Measurements from ENCODE around the gene PRSS50. TPM values are rescaled to one million over a fixed set of nuclear protein-coding genes. Genes with fewer than 3 reads are reported as not detected.

The PRSS50 gene
- total RNA-seq, 1 experiment from 2014 or later: not detected

- Histone ChIP-seq H3K27ac (ENCODE audit: low read depth, low read length) (no peak overlapping the region), H3K4me2 (ENCODE audit: low read length) (no peak overlapping the region), H3K9me3 (ENCODE audit: control insufficient read depth in 1 of 2, insufficient read depth in 1 of 2, low read depth in 1 of 2, low read length in 2 of 2) (no peaks in the 10 kb centered on the region), H2AFZ (ENCODE audit: low read depth, low read length, poor library complexity, severe bottlenecking) (no peak overlapping the region), H3K36me3 (ENCODE audit: control insufficient read depth in 1 of 2, insufficient read depth in 2 of 2, low read length in 2 of 2) (no peaks in the 10 kb centered on the region), H3K79me2 (ENCODE audit: insufficient read depth, low read length) (no peaks in the 10 kb centered on the region), H3K4me3 (replicated peaks in 1 of 2; ENCODE audit: low read depth in 1 of 2, low read length in 2 of 2) (no peak overlapping the region), H3K9ac (ENCODE audit: low read length) (no peak overlapping the region), H3K4me1 (ENCODE audit: control insufficient read depth in 1 of 2, insufficient read depth in 2 of 2, low read length in 2 of 2) (no peaks in the 10 kb centered on the region), H3K27me3 (ENCODE audit: insufficient read depth, low read length) (no peaks in the 10 kb centered on the region), H4K20me1 (ENCODE audit: insufficient read depth) (no peaks in the 10 kb centered on the region), H3K9me2 (ENCODE audit: insufficient read depth) (no peaks in the 10 kb centered on the region)
- BruUV-seq (replicated peaks): no TSS peak
- ChIA-PET RAD21 (ENCODE audit: low non-redundant PET in 1 of 2, low total read pairs in 2 of 2, uncharacterized antibody in 2 of 2, unreplicated experiment in 2 of 2) (no interaction called here), POLR2A (no interaction called here), CTCF (interaction anchor here (0.6 to 0.7 kb wide), 2 partner anchors 19 to 174 kb away, joined by 3 read pairs; no protein-coding TSS in a partner anchor)
- TF ChIP-seq FOSL1 (IDR thresholded peaks at IDR 0.05; ENCODE audit: low read depth) (no peak), EZH2phosphoT487 (IDR thresholded peaks at IDR 0.05; ENCODE audit: borderline replicate concordance) (no peak), RAD21 (IDR thresholded peaks at IDR 0.05; ENCODE audit: low read depth) (no peak), SIN3A (IDR thresholded peaks at IDR 0.05; ENCODE audit: low read depth) (no peak), POLR2A (IDR thresholded peaks at IDR 0.05; ENCODE audit: borderline replicate concordance, extremely low read depth, insufficient read depth, insufficient read length) (no peak), ATF3 (IDR thresholded peaks at IDR 0.05) (no peak), CEBPB (IDR thresholded peaks at IDR 0.05; ENCODE audit: low read depth) (no peak), ZFX (IDR thresholded peaks at IDR 0.05) (no peak), ZNF274 (IDR thresholded peaks at IDR 0.05; ENCODE audit: low read depth, low read length) (no peak), SRF (IDR thresholded peaks at IDR 0.05; ENCODE audit: low read depth) (no peak), CBX3 (IDR thresholded peaks at IDR 0.05; ENCODE audit: low read depth) (no peak)
- no peak for DNase-seq (ENCODE audit: low read depth, low spot score)
- ATAC-seq: no peak
- intact Hi-C loops (cut with micrococcal nuclease): no loop called here
Observed at GRCh38 chr3:46736006-46736872, 18.6 kb upstream of the PRSS50 start.

- ChIA-PET RAD21 (ENCODE audit: low non-redundant PET in 1 of 2, low total read pairs in 2 of 2, uncharacterized antibody in 2 of 2, unreplicated experiment in 2 of 2) (no interaction called here), CTCF (no interaction called here), POLR2A (no interaction called here)
- Histone ChIP-seq H3K79me2 (ENCODE audit: insufficient read depth, low read length) (no peaks in the 10 kb centered on the region), H3K9me3 (ENCODE audit: control insufficient read depth in 1 of 2, insufficient read depth in 1 of 2, low read depth in 1 of 2, low read length in 2 of 2) (no peaks in the 10 kb centered on the region), H3K27ac (ENCODE audit: low read depth, low read length) (no peak overlapping the region), H3K4me3 (replicated peaks in 1 of 2; ENCODE audit: low read depth in 1 of 2, low read length in 2 of 2) (no peak overlapping the region), H3K9ac (ENCODE audit: low read length) (no peak overlapping the region), H3K4me1 (ENCODE audit: control insufficient read depth in 1 of 2, insufficient read depth in 2 of 2, low read length in 2 of 2) (no peaks in the 10 kb centered on the region), H3K4me2 (ENCODE audit: low read length) (no peak overlapping the region), H4K20me1 (ENCODE audit: insufficient read depth) (no peaks in the 10 kb centered on the region), H3K36me3 (ENCODE audit: control insufficient read depth in 1 of 2, insufficient read depth in 2 of 2, low read length in 2 of 2) (no peaks in the 10 kb centered on the region), H3K9me2 (ENCODE audit: insufficient read depth) (no peaks in the 10 kb centered on the region), H3K27me3 (ENCODE audit: insufficient read depth, low read length) (no peaks in the 10 kb centered on the region), H2AFZ (ENCODE audit: low read depth, low read length, poor library complexity, severe bottlenecking) (no peak overlapping the region)
- no peak for DNase-seq (ENCODE audit: low read depth, low spot score)
- TF ChIP-seq MAX (IDR thresholded peaks at IDR 0.05) (no peak), EZH2phosphoT487 (IDR thresholded peaks at IDR 0.05; ENCODE audit: borderline replicate concordance) (no peak), SIN3A (IDR thresholded peaks at IDR 0.05; ENCODE audit: low read depth) (no peak)
- ATAC-seq: no peak
- BruUV-seq (replicated peaks): no TSS peak
- intact Hi-C loops (cut with micrococcal nuclease): no loop called here
Observed at GRCh38 chr3:46734773-46735172, 17.1 kb upstream of the PRSS50 start.
